Panc1 (cell line): ENCODE results near the gene MAP3K14. TPM values are rescaled to one million over a fixed set of nuclear protein-coding genes. Genes with fewer than 3 reads are reported as not detected.

ENCODE experiments used
- ATAC-seq: fragments of 200-7000 bp; cut with Tn5 transposase; 2 replicates; pipeline ENCODE4 v1.9.1; 2020; ENCODE audit warnings: mild to moderate bottlenecking, moderate library complexity
- BruUV-seq: library from RNA; stranded (reverse); fragments of 400-500 nt; replicated peaks from 2 replicates; lab custom pipeline; 2021; lab: Mats Ljungman, UMichigan
- CTCF ChIA-PET: fragments of 300-600 bp; sonication (Branson Sonifier 250); formaldehyde crosslinking; loops from one replicate; lab custom pipeline; 2022; ENCODE audit warnings: antibody characterized with exemption; lab: Charles Lee
- POLR2A ChIA-PET: fragments of 300-600 bp; sonication (Branson Sonifier 250); formaldehyde crosslinking; loops from one replicate; lab custom pipeline; 2022; ENCODE audit warnings: antibody characterized with exemption; lab: Charles Lee
- DNase-seq: peaks from one replicate; pipeline ENCODE4 v3.0.0-alpha.2; 2010; ENCODE audit warnings: low read depth, low spot score
- H3K27ac ChIP-seq: 2 replicates; pipeline ENCODE4 v1.5.1; 2011; ENCODE audit warnings: mild to moderate bottlenecking, low read length, inconsistent platforms
- H3K27me3 ChIP-seq: fragments of 200-500 bp; sonication (Bioruptor generic); 2 replicates; pipeline ENCODE4 v1.6.0; 2014; ENCODE audit warnings: low read length, inconsistent platforms; ENCODE audit not compliant: control insufficient read depth, insufficient read depth
- H3K36me3 ChIP-seq: fragments of 200-500 bp; sonication (Bioruptor generic); 2 replicates; pipeline ENCODE4 v1.5.1; 2014; ENCODE audit warnings: inconsistent platforms, mild to moderate bottlenecking, low read length, moderate library complexity; ENCODE audit not compliant: control insufficient read depth, insufficient read depth
- H3K4me1 ChIP-seq: 2 replicates; pipeline ENCODE4 v1.5.1; 2011; ENCODE audit warnings: inconsistent platforms, mild to moderate bottlenecking, low read length, moderate library complexity; ENCODE audit not compliant: control insufficient read depth, insufficient read depth
- H3K4me3 ChIP-seq, 2 experiments: 2 replicates each; pipeline ENCODE4 v1.5.1; 2011 to 2012; ENCODE audit warnings: low read depth in 2 of 2, low read length in 2 of 2, mild to moderate bottlenecking in 2 of 2, inconsistent platforms in 1 of 2, moderate library complexity in 1 of 2
- H3K9me3 ChIP-seq: fragments of 200-500 bp; sonication (Bioruptor generic); 2 replicates; pipeline ENCODE4 v1.5.1; 2014; ENCODE audit warnings: low read depth, mild to moderate bottlenecking, inconsistent platforms, low read length, moderate library complexity; ENCODE audit not compliant: control insufficient read depth, insufficient read depth
- CTCF ChIP-seq: fragments of 450-650 bp; IDR thresholded peaks from 2 replicates; pipeline ENCODE4 v1.5.1; 2017; ENCODE audit warnings: mild to moderate bottlenecking
- POLR2AphosphoS5 ChIP-seq: IDR thresholded peaks from 2 replicates; pipeline ENCODE4 v1.6.1; 2012; ENCODE audit warnings: mild to moderate bottlenecking, low read depth, low read length, moderate library complexity
- REST ChIP-seq, 2 experiments: IDR thresholded peaks; 2 replicates each; pipeline ENCODE4 v1.6.1; 2011 to 2012; ENCODE audit warnings: low read depth in 2 of 2, control low read depth in 1 of 2, low read length in 1 of 2, mild to moderate bottlenecking in 1 of 2, moderate library complexity in 1 of 2; ENCODE audit not compliant: insufficient read depth in 1 of 2
- SIN3A ChIP-seq: IDR thresholded peaks from 2 replicates; pipeline ENCODE4 v1.6.1; 2012; ENCODE audit warnings: low read depth, mild to moderate bottlenecking, low read length, moderate library complexity, borderline replicate concordance; ENCODE audit not compliant: insufficient read depth
- TCF7L2 ChIP-seq: IDR thresholded peaks from 2 replicates; pipeline ENCODE4 v1.6.1; 2011; ENCODE audit warnings: mild to moderate bottlenecking, low read depth, low read length, inconsistent platforms
- in situ Hi-C: cut with HindIII; loops from 2 replicates; pipeline ENCODE4 v1.10.0; 2016; ENCODE audit warnings: low sequenced_read_pairs, low pct_unique_long_range_greater_than_20kb
- intact Hi-C: fragments of 100-400 bp; cut with micrococcal nuclease; formaldehyde crosslinking; loops from one replicate; pipeline ENCODE4 v1.10.0; 2022; ENCODE audit not compliant: unreplicated experiment
- total RNA-seq: library from RNA; stranded (reverse); gene quantifications from one replicate; pipeline ENCODE4 v1.2.1, GENCODE V29; 2021; ENCODE audit not compliant: unreplicated experiment

The MAP3K14 gene
- total RNA-seq, 1 experiment from 2014 or later: 80.8 TPM

GRCh38 chr17:45313996-45314740, 2.7 kb downstream of the MAP3K14 start:
- ChIA-PET CTCF (no interaction called here), POLR2A (interaction anchor here (0.7 kb wide), 1 partner anchor 10 kb away, joined by 7 read pairs; no protein-coding TSS in a partner anchor)
- peak overlapping the region; percentile 98 for H3K27ac ChIP-seq

GRCh38 chr17:45313421-45313771, 3.4 kb downstream of the MAP3K14 start:
- TF ChIP-seq SIN3A: 0 out of 2 replicates have a peak, but pooled peaks have one; percentile 24
- no peak; the same call in 1 of the 2 replicates for TF ChIP-seq POLR2AphosphoS5
- Histone ChIP-seq H3K4me3 (peak overlapping the region; percentile 94 to 98), H3K27me3 (no peaks in the 10 kb centered on the region), H3K4me1 (peaks cover 52% of the 10 kb centered on the region), H3K36me3 (peaks cover 10% of the 10 kb centered on the region), H3K27ac (peak overlapping the region; percentile 98), H3K9me3 (no peaks in the 10 kb centered on the region)
- ATAC-seq (no peak), DNase-seq (no peak)
- ChIA-PET POLR2A (no interaction called here), CTCF (no interaction called here)
- in situ Hi-C loops (no loop called here), intact Hi-C loops (no loop called here)
- BruUV-seq: no TSS peak

More at GRCh38 chr17:45313996-45314740, 2.7 kb downstream of the MAP3K14 start:
- intact Hi-C loops (no loop called here), in situ Hi-C loops (no loop called here)
- TF ChIP-seq TCF7L2: no peak
- Histone ChIP-seq H3K4me1 (peaks cover 54% of the 10 kb centered on the region), H3K4me3 (peak overlapping the region; percentile 94 to 98), H3K36me3 (peaks cover 10% of the 10 kb centered on the region), H3K27me3 (no peaks in the 10 kb centered on the region), H3K9me3 (no peaks in the 10 kb centered on the region)
- no peak for ATAC-seq
- BruUV-seq: no TSS peak
- no peak for DNase-seq

- Histone ChIP-seq H3K4me1 (peaks cover 52% of the 10 kb centered on the region), H3K27ac (peak overlapping the region; percentile 98), H3K36me3 (peaks cover 10% of the 10 kb centered on the region), H3K27me3 (no peaks in the 10 kb centered on the region), H3K9me3 (no peaks in the 10 kb centered on the region), H3K4me3 (peak overlapping the region; percentile 94 to 98)
- TF ChIP-seq CTCF: no peak
- TF ChIP-seq REST (IDR thresholded peaks at IDR 0.05; ENCODE audit: insufficient read depth in 1 of 2, low read depth in 2 of 2, low read length in 1 of 2): no peak
- no peak for TF ChIP-seq TCF7L2
- no peak for TF ChIP-seq SIN3A
- no peak; the same call in 1 of the 2 replicates for TF ChIP-seq POLR2AphosphoS5
- no peak for ATAC-seq
- POLR2A ChIA-PET: no interaction called here
- no TSS peak for BruUV-seq
- in situ Hi-C loops (no loop called here), intact Hi-C loops (no loop called here)
- DNase-seq: no peak
- CTCF ChIA-PET: no interaction called here
Measured at GRCh38 chr17:45312477-45313420, 4.1 kb downstream of the MAP3K14 start.
